ENCODE data around the gene RAB3GAP2. TPM values are rescaled to one million over a fixed set of nuclear protein-coding genes. Genes with fewer than 3 reads are reported as not detected.
"Not testable (repeated sequence)": the region's sequence is repeated elsewhere in the genome, so short reads cannot be mapped to it uniquely, and the experiment has no call there.

RAB3GAP2 gene
- total RNA-seq, 1 experiment from 2014 or later, result 43.4 TPM

- DNase-seq (ENCODE audit: extremely low read depth, low read depth), result no peak
Measured at GRCh38 chr1:220243947-220244346, 28.3 kb downstream of the RAB3GAP2 start.

DNA sequence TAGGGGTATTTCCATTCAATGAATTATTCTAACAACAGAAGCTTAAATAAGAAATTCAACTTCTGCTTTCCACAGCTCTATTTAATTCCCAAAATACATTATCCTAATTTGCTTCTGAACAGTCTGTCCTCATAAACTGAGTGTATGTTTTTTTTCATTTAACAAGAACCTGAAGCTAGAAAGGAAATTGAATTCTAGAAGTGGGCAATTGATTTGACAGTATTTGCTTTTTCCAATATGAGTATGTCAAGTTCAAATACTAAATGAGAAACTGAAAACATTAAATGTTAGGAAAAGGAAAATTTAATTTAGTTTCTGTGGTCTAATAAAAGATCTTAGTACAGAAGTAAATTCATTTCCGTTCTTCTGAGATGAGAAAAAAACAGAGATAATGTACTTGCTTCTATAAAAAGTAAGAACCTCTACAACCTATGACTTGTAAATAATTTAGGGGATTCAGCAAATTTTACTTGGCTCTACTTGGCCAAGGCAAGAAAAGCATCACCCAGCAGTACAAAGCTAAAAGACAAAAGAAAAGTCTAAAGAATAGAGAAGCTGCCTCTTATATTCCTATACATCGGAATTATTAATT lies 31.1 kb downstream of the RAB3GAP2 start:
- DNase-seq (ENCODE audit: extremely low read depth, low read depth), result no peak

GRCh38 chr1:220239966-220240365 lies 32.3 kb downstream of the RAB3GAP2 start:
- DNase-seq (ENCODE audit: extremely low read depth, low read depth), result no peak

DNA sequence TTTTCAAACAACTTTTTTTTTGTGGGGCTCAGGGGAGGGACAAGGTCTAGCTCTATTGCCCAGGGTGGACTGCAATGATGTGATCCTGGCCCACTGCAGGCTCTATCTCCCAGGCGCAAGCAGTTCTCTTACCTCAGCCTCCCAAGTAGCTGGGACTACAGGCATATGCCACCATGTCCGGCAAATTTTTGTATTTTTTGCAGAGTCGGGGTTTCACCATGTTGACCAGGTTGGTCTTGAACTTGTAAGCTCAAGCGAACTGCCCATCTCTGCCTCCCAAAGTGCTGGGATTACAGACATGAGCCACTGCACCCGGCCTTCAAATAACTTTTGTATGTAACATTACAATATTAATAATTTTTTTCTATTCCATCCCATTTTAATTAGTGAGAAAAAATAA lies 33.0 kb downstream of the RAB3GAP2 start:
- DNase-seq (ENCODE audit: extremely low read depth, low read depth), result no peak

DNA sequence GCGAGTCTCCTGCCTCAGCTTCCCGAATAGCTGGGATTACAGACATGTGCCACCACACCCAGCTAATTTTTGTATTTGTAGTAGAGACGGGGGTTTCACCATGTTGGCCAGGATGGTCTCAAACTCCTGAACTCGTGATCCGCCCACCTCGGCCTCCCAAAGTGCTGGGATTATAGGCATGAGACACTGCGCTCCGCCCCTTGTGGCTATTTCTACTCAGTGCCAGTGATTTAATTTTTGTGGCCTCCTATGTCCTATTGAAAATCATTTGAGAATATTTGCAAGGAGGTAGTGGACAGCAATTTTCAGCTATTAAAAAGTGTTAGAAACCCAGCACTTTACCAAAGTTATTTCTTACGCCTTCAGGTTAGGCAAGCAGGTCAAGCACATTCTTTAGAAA lies 36.0 kb downstream of the RAB3GAP2 start:
- DNase-seq (ENCODE audit: extremely low read depth, low read depth), result not testable (repeated sequence)

DNA sequence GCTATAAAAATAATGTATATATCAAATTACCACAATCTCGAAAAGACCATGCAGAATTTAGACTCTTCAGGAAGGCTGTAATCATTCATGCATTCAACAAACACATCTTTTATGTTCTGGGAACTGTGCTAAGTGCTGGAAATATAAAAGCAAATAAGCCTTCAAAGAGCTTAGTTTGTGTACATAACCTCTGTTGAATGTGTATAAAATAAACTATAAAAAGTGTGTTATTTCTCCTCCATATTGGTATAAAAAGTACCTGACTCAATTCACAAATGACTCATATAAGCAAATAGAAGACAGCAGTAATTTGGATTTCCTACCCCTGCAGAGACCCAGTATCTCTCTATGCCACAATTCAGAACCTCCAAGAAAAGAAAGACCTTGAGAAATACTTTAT lies 36.8 kb downstream of the RAB3GAP2 start:
- DNase-seq (ENCODE audit: extremely low read depth, low read depth), result no peak

GRCh38 chr1:220233927-220234326 lies 38.3 kb downstream of the RAB3GAP2 start:
- DNase-seq (ENCODE audit: extremely low read depth, low read depth), result no peak

DNA sequence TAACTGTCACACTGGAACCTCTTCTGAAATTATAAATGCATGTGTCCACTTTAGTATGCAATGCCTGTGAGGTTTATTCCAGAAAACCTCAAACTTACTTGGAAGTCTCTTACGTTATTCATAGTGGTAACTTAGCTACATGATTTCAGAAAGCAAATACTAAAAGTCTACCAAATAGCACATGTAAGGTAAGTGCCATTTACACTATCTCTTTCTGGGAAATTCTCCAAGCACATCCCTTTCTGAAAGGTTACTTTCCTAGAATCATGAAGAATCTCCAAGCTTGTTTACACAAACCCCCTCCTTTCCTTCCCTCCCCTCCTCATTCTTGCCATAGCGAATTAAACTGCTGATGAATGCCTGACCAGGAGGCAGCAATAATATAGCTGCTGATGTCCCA lies 42.5 kb downstream of the RAB3GAP2 start:
- DNase-seq (ENCODE audit: extremely low read depth, low read depth), result no peak

DNA sequence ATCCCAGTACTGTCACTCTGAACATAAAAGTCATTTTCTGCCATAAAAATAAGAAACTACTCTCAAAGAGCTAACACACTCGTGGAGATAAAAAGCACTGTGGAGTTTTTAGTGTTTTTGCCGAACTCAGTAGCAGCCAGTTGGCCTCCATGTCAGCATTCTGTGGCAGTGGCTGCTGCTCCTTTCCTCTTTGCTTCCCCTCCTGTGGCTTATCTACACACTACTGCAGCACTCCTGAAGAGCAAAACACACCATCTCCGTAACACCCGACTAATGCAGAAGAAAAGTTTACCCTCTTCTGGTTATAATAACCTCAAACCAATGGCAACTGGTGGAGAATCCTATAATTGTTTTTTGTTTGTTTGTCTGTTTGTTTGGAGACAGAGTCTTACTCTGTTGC lies 44.9 kb downstream of the RAB3GAP2 start:
- no peak for DNase-seq (ENCODE audit: extremely low read depth, low read depth)

- no peak for DNase-seq (ENCODE audit: extremely low read depth, low read depth)
Measured at GRCh38 chr1:220226752-220227151, 45.5 kb downstream of the RAB3GAP2 start.

DNA sequence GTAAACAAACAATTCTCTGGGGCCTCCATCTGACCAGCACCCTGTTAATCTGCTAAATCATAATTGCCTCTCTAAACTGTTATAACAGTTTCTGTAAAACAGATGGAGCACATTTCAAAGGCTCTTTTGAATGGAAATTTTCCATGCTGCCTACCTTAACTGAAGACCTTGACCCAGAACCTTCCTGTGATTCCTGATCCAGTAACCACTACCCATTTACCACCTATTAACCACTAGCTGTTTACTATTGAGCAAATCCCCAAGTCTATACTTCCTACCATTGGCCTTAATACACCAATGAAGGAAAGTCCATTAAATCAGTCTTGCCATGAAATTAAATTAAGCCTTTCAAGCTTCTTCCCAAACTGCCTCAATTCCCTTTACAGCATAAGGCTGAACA lies 46.3 kb downstream of the RAB3GAP2 start:
- DNase-seq (ENCODE audit: extremely low read depth, low read depth), result no peak

DNA sequence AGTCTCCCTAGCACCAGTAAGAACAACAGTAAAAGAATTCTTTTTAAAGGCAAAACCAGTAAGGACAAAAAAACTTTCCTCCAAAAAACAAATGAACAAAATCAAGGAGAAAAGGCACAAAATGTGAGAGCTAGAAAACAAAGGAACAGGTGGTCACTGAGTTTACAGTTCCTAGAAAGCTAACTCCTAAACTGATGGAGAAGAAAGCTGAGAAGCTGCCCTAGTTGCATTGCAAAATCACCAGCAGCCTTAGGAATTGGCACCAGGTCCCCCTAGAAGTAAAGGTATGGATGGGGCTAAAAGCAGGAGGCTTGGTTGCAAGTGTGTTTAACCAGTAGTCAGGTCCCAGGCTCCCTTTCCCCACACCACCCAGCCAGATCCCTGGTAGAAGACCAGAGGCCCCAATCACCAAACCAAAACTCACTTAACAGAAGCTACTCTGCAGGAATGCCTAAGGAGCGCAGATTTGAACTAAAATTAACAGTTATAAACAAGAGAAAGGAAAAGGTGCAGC lies 47.6 kb downstream of the RAB3GAP2 start:
- DNase-seq (ENCODE audit: extremely low read depth, low read depth), result no peak

DNA sequence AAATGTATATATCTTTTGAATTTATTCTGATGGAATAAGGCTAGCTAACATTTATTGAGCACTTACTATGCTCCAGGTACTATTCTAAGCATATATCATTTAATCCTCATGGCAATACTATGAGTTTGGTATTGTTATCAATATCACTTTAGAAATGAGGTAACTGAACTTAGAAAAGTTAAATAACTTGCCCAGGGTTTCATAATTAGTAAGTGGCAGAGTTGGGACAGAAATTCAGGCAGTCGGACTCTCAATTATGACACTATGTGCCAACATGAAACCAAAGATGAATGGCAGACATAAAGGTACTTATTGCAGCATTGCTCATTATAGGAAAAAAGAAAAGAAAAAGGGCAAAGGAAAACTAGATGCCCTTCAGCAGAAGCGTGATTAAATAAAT lies 48.2 kb downstream of the RAB3GAP2 start:
- no peak for DNase-seq (ENCODE audit: extremely low read depth, low read depth)

- no peak for DNase-seq (ENCODE audit: extremely low read depth, low read depth)
Measured at GRCh38 chr1:220222939-220223338, 49.3 kb downstream of the RAB3GAP2 start.

GRCh38 chr1:220221670-220222069 lies 50.6 kb downstream of the RAB3GAP2 start:
- DNase-seq (ENCODE audit: extremely low read depth, low read depth), result no peak

- no peak for DNase-seq (ENCODE audit: extremely low read depth, low read depth)
Measured at GRCh38 chr1:220221269-220221668, 51.0 kb downstream of the RAB3GAP2 start.

DNA sequence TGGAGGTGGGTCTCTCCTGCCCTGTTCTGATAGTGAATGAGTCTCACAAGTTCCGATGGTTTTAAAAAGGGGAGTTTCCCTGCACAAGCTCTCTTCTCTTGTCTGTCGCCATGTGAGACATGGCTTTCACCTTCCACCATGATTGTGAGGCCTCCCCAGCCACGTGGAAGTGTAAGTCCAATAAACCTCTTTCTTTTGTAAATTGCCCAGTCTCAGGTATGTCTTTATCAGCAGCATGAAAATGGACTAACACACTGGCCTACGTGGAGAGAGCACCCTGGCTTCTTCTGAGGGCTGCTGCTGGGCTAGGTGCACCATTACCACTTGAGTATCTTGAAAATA lies 51.6 kb downstream of the RAB3GAP2 start:
- DNase-seq (ENCODE audit: extremely low read depth, low read depth), result not testable (repeated sequence)

GRCh38 chr1:220219865-220220698 lies 52.2 kb downstream of the RAB3GAP2 start:
- DNase-seq (ENCODE audit: extremely low read depth, low read depth), result no peak

GRCh38 chr1:220219136-220219442 lies 53.2 kb downstream of the RAB3GAP2 start:
- no peak for DNase-seq (ENCODE audit: extremely low read depth, low read depth)

DNA sequence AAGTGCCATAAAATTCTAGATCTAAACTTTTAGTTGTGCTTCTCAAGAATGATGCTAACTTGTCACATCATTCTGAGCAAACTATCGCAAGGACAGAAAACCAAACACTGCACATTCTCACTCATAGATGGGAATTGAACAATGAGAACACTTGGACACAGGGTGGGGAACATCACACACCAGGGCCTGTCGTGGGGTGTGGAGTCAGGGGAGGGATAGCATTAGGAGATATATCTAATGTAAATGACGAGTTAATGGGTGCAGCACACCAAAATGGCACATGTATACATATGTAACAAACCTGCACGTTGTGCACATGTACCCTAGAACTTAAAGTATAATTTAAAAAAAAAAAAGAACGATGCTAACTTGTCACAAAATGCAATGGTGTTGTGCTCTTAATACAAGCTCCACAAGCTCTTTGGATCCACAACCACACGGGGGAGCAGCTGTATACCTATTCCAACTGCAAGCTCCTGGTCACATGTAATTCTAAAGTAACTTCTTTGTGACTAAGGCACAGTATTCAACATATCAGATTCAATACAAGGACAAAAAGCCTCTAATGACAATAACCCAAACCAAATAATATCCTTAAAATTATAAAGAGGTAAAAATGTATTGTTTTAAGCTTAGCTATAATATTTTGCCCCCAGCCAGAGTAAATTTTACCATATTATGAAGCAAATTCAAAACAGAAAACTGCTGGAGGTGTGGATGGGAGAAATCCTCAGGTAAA lies 53.7 kb downstream of the RAB3GAP2 start:
- DNase-seq (ENCODE audit: extremely low read depth, low read depth), result peak; percentile 68

GRCh38 chr1:220217383-220217988 lies 54.8 kb downstream of the RAB3GAP2 start:
- DNase-seq (ENCODE audit: extremely low read depth, low read depth), result peak; percentile 28

Data from NCI-H460 (cell line).